ENCODE measurements around the gene IL6.
"Not testable (repeated sequence)": the region's sequence is repeated elsewhere in the genome, so short reads cannot be mapped to it uniquely, and the experiment has no call there.

The IL6 gene

DNA sequence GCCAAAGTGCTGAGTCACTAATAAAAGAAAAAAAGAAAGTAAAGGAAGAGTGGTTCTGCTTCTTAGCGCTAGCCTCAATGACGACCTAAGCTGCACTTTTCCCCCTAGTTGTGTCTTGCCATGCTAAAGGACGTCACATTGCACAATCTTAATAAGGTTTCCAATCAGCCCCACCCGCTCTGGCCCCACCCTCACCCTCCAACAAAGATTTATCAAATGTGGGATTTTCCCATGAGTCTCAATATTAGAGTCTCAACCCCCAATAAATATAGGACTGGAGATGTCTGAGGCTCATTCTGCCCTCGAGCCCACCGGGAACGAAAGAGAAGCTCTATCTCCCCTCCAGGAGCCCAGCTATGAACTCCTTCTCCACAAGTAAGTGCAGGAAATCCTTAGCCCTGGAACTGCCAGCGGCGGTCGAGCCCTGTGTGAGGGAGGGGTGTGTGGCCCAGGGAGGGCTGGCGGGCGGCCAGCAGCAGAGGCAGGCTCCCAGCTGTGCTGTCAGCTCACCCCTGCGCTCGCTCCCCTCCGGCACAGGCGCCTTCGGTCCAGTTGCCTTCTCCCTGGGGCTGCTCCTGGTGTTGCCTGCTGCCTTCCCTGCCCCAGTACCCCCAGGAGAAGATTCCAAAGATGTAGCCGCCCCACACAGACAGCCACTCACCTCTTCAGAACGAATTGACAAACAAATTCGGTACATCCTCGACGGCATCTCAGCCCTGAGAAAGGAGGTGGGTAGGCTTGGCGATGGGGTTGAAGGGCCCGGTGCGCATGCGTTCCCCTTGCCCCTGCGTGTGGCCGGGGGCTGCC, at the start of gene IL6:
TSS of gene IL6 (plus strand) at position 294 of the 807 bp plus-strand sequence. CDS start at position 357, 63 bp downstream.
- Histone ChIP-seq H3K4me3 (ENCODE audit: low read depth, low read length) (peak within 1 kb of the TSS; percentile 37), H3K4me1 (ENCODE audit: control insufficient read depth, insufficient read depth, low read length) (peaks cover 32% of the 10 kb centered on the region), H3K27ac (ENCODE audit: low read depth, low read length) (peak within 1 kb of the TSS; percentile 72), H3K9me3 (ENCODE audit: control insufficient read depth, insufficient read depth, low read length) (no peaks in the 10 kb centered on the region), H3K27me3 (ENCODE audit: control insufficient read depth, insufficient read depth, low read length) (peaks cover 7% of the 10 kb centered on the region; the same call in 1 of the 2 replicates), H3K36me3 (ENCODE audit: control insufficient read depth, insufficient read depth, low read length) (no peaks in the 10 kb centered on the region), H3K9ac (ENCODE audit: low read depth, low read length) (no peak within 1 kb of the TSS)

DNA sequence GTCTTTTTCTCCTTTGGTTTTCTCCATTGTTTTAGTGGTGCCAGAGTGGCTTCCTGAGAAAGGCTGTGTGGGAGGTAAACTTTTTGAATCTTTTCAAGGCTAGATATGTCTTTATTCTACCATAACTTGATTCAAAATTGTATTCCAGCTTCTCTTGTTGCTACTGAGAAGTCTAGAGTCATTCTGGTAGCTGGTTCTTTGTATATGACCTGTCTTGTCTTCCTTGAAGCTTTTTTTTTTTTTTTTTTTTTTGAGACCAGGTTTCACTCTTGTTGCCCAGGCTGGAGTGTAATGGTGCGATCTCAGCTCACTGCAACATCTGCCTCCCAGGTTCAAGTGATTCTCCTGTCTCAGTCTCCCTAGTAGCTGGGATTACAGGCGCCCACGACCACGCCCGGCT, 49.7 kb upstream of the IL6 start:
- not testable (repeated sequence) for H3K9ac ChIP-seq (ENCODE audit: low read depth, low read length); H3K27ac ChIP-seq (ENCODE audit: low read depth, low read length); H3K27me3 ChIP-seq (ENCODE audit: control insufficient read depth, insufficient read depth, low read length); H3K9me3 ChIP-seq (ENCODE audit: control insufficient read depth, insufficient read depth, low read length); H3K4me3 ChIP-seq (ENCODE audit: low read depth, low read length); H3K4me1 ChIP-seq (ENCODE audit: control insufficient read depth, insufficient read depth, low read length); H3K36me3 ChIP-seq (ENCODE audit: control insufficient read depth, insufficient read depth, low read length)

DNA sequence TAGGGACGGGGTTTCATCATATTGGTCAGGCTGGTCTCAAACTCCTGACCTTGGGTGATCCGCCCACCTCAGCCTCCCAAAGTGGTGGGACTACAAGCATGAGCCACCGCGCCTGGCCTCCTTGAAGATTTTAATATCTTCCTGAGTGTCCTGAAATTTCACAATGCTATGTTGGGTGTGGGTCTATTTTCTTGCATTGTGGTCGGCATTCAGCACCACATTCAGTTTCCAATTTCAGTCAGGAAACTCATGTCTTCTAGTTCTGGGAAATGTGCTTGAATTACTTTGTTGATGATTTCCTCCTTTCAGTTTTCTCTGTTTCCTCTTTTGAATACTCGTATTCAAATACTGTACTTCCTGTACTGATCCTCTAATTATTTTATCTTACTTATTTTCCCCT, 49.3 kb upstream of the IL6 start:
- H3K27ac ChIP-seq (ENCODE audit: low read depth, low read length): no peak overlapping the region
- H3K9me3 ChIP-seq (ENCODE audit: control insufficient read depth, insufficient read depth, low read length): no peaks in the 10 kb centered on the region
- no peak overlapping the region for H3K9ac ChIP-seq (ENCODE audit: low read depth, low read length)
- peaks cover 7% of the 10 kb centered on the region for H3K4me1 ChIP-seq (ENCODE audit: control insufficient read depth, insufficient read depth, low read length)
- H3K4me3 ChIP-seq (ENCODE audit: low read depth, low read length): no peak overlapping the region
- H3K36me3 ChIP-seq (ENCODE audit: control insufficient read depth, insufficient read depth, low read length): no peaks in the 10 kb centered on the region
- no peaks in the 10 kb centered on the region for H3K27me3 ChIP-seq (ENCODE audit: control insufficient read depth, insufficient read depth, low read length)

DNA sequence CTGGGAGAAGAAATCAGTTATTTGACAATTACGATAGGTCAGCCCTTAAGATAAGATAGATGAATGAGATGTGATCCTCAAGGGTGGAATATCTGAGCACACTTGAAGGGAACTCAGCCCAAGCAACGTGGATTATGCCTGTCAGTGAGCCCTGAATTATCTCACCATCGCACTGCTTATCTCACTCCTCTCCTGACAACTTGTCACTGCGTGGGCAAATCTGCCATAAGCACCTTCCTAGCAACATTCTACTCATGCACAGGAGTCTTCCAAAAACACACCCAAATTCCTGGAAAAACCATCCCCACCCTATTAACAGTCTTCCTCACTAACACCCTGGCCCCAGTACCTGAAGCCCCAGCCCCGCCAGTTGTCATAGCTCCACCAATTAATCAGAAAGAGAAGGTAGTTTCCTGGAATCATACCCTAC, 46.5 kb upstream of the IL6 start:
- Histone ChIP-seq H3K27ac (ENCODE audit: low read depth, low read length) (no peak overlapping the region), H3K27me3 (ENCODE audit: control insufficient read depth, insufficient read depth, low read length) (no peaks in the 10 kb centered on the region), H3K9me3 (ENCODE audit: control insufficient read depth, insufficient read depth, low read length) (no peaks in the 10 kb centered on the region), H3K4me3 (ENCODE audit: low read depth, low read length) (no peak overlapping the region), H3K36me3 (ENCODE audit: control insufficient read depth, insufficient read depth, low read length) (no peaks in the 10 kb centered on the region), H3K9ac (ENCODE audit: low read depth, low read length) (no peak overlapping the region), H3K4me1 (ENCODE audit: control insufficient read depth, insufficient read depth, low read length) (no peaks in the 10 kb centered on the region)

DNA sequence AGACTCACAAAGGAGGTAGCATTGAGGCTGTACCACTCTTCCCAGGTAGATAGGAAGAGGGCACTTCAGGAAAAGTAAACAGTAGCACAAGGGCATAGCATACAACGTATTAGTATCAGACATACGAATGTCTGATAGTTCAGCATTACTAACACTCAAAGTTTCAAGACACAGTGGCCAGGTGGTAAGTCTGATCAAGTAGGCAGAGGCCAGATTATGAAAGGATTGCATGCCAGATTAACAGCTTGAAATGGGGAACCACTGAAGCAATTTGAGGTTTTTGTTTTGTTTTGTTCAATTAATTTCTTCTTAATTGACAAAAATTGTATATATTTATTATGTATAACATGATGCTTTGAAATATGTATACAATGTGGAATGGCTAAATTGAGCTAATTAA, 45.7 kb upstream of the IL6 start:
- Histone ChIP-seq H3K9me3 (ENCODE audit: control insufficient read depth, insufficient read depth, low read length) (no peaks in the 10 kb centered on the region), H3K9ac (ENCODE audit: low read depth, low read length) (no peak overlapping the region), H3K27me3 (ENCODE audit: control insufficient read depth, insufficient read depth, low read length) (no peaks in the 10 kb centered on the region), H3K4me1 (ENCODE audit: control insufficient read depth, insufficient read depth, low read length) (no peaks in the 10 kb centered on the region), H3K36me3 (ENCODE audit: control insufficient read depth, insufficient read depth, low read length) (no peaks in the 10 kb centered on the region), H3K27ac (ENCODE audit: low read depth, low read length) (no peak overlapping the region), H3K4me3 (ENCODE audit: low read depth, low read length) (no peak overlapping the region)

DNA sequence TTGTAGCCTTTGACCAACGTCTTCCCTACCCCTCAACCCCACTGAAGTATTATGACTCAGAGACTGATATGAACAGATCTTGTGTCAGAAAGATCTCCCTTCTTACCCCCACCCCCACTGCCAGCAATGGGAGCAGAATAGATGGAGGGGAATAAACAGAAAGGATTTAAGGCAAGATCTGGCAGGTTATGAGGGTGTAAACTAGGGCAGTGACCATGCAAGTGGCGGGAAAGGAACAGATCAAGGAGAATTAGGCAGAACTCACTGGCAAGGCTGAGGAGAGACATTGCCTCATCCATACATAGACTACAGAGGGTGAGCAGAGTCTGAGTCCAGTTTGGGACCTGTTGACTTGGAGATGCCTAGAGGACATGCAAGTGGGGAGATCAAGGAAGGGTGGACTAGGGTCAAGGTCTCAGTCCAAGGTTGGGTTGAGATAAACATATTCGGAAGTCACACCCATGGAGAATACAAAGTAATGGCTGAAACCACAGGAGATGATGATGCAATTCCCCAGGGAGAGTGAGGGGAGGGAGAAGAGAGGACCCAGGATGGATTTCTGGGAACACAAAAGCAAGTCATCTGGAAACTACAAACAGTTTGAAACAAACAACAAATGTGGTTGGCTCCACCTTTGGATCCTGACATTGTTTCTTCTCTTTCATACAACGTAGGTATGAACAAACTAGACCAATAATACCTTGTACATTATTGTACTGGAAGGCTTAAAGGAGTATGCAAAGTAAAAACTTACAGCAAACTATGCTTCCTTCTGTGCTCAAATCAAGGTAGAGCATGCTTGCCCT, 44.9 kb upstream of the IL6 start:
- Histone ChIP-seq H3K4me1 (ENCODE audit: control insufficient read depth, insufficient read depth, low read length) (no peaks in the 10 kb centered on the region), H3K27me3 (ENCODE audit: control insufficient read depth, insufficient read depth, low read length) (no peaks in the 10 kb centered on the region), H3K9ac (ENCODE audit: low read depth, low read length) (no peak overlapping the region), H3K9me3 (ENCODE audit: control insufficient read depth, insufficient read depth, low read length) (no peaks in the 10 kb centered on the region), H3K36me3 (ENCODE audit: control insufficient read depth, insufficient read depth, low read length) (no peaks in the 10 kb centered on the region), H3K27ac (ENCODE audit: low read depth, low read length) (no peak overlapping the region), H3K4me3 (ENCODE audit: low read depth, low read length) (no peak overlapping the region)

DNA sequence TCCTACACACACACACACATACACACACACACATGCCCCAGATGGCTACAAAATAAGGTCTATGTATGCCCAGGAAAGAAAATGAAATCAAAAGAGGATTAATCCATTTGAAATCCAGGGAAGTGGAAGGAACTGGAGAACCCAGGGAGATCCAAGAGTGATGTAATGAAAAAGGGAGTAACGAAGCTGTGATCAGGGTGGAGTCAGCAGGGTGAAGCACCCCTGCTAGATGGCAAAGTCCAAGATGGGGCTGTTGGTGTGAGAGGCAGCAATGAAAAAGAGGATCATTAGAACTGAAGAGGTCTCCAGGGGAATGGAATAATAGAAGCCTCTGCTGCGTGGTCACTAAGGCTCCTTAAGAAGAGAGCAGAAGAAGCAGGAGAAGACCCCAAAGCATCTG, 43.6 kb upstream of the IL6 start:
- H3K27ac ChIP-seq (ENCODE audit: low read depth, low read length): no peak overlapping the region
- no peak overlapping the region for H3K9ac ChIP-seq (ENCODE audit: low read depth, low read length)
- H3K4me3 ChIP-seq (ENCODE audit: low read depth, low read length): no peak overlapping the region
- H3K4me1 ChIP-seq (ENCODE audit: control insufficient read depth, insufficient read depth, low read length): no peaks in the 10 kb centered on the region
- no peaks in the 10 kb centered on the region for H3K27me3 ChIP-seq (ENCODE audit: control insufficient read depth, insufficient read depth, low read length)
- H3K9me3 ChIP-seq (ENCODE audit: control insufficient read depth, insufficient read depth, low read length): no peaks in the 10 kb centered on the region
- no peaks in the 10 kb centered on the region for H3K36me3 ChIP-seq (ENCODE audit: control insufficient read depth, insufficient read depth, low read length)

DNA sequence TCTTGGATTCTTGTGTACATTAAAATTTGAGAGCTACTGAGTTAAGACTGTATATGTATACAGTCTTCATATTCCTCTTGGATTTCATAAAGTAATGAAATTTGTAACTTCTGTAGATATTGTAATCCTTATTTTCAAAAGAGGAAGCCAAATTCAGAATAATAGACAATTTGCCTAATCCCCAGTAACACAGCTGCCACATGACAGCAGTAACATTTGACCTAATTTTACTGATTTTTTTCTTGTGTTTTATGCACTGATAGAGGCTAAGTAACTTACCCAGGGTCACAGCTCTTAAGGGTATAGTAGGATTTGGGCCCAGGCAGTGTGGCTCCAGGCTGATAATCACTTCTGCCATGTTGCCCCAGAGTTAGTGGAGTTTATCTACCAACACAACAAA, 40.4 kb upstream of the IL6 start:
- no peaks in the 10 kb centered on the region for H3K9me3 ChIP-seq (ENCODE audit: control insufficient read depth, insufficient read depth, low read length)
- no peaks in the 10 kb centered on the region for H3K4me1 ChIP-seq (ENCODE audit: control insufficient read depth, insufficient read depth, low read length)
- no peaks in the 10 kb centered on the region for H3K36me3 ChIP-seq (ENCODE audit: control insufficient read depth, insufficient read depth, low read length)
- no peak overlapping the region for H3K4me3 ChIP-seq (ENCODE audit: low read depth, low read length)
- no peaks in the 10 kb centered on the region for H3K27me3 ChIP-seq (ENCODE audit: control insufficient read depth, insufficient read depth, low read length)
- no peak overlapping the region for H3K9ac ChIP-seq (ENCODE audit: low read depth, low read length)
- no peak overlapping the region for H3K27ac ChIP-seq (ENCODE audit: low read depth, low read length)

DNA sequence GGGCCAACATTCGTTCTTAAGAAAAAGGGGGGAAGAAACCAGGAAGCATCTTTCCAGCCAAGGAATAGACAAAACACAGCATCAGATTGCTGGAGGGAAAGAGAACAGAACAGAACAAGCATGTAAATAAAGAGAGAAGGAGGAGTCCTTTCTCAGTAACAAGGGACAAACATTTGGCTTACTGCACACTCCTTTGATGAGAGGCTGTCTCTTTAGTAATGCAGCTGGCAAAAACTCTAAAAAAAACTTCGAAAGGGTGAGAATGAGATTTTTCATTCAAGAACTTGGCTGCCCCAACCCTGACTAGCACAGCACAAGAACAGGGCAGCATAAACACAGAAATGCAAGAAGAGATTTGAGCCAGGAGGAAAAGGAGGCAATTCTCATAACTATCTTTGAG, 38.9 kb upstream of the IL6 start:
- H3K4me3 ChIP-seq (ENCODE audit: low read depth, low read length): no peak overlapping the region
- H3K9me3 ChIP-seq (ENCODE audit: control insufficient read depth, insufficient read depth, low read length): no peaks in the 10 kb centered on the region
- H3K36me3 ChIP-seq (ENCODE audit: control insufficient read depth, insufficient read depth, low read length): no peaks in the 10 kb centered on the region
- no peak overlapping the region for H3K27ac ChIP-seq (ENCODE audit: low read depth, low read length)
- H3K9ac ChIP-seq (ENCODE audit: low read depth, low read length): no peak overlapping the region
- no peaks in the 10 kb centered on the region for H3K27me3 ChIP-seq (ENCODE audit: control insufficient read depth, insufficient read depth, low read length)
- no peaks in the 10 kb centered on the region for H3K4me1 ChIP-seq (ENCODE audit: control insufficient read depth, insufficient read depth, low read length)

DNA sequence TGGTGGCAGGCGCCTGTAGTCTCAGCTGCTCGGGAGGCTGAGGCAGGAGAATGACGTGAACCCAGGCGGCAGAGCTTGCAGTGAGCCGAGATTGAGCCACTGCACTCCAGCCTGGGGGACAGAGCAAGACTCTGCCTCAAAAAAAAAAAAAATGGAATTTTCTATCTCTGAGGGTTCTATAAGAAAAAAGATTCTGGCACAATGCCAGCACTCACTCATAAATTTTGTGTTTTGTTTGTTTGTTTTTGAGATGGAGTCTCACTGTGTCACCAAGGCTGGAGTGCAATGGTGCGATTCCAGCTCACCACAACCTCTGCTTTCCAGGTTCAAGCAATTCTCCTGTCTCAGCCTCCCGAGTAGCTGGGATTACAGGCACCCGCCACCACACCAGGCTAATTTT, 38.1 kb upstream of the IL6 start:
- H3K36me3 ChIP-seq (ENCODE audit: control insufficient read depth, insufficient read depth, low read length); H3K4me3 ChIP-seq (ENCODE audit: low read depth, low read length); H3K27me3 ChIP-seq (ENCODE audit: control insufficient read depth, insufficient read depth, low read length); H3K27ac ChIP-seq (ENCODE audit: low read depth, low read length); H3K9me3 ChIP-seq (ENCODE audit: control insufficient read depth, insufficient read depth, low read length); H3K9ac ChIP-seq (ENCODE audit: low read depth, low read length); H3K4me1 ChIP-seq (ENCODE audit: control insufficient read depth, insufficient read depth, low read length): not testable (repeated sequence)

DNA sequence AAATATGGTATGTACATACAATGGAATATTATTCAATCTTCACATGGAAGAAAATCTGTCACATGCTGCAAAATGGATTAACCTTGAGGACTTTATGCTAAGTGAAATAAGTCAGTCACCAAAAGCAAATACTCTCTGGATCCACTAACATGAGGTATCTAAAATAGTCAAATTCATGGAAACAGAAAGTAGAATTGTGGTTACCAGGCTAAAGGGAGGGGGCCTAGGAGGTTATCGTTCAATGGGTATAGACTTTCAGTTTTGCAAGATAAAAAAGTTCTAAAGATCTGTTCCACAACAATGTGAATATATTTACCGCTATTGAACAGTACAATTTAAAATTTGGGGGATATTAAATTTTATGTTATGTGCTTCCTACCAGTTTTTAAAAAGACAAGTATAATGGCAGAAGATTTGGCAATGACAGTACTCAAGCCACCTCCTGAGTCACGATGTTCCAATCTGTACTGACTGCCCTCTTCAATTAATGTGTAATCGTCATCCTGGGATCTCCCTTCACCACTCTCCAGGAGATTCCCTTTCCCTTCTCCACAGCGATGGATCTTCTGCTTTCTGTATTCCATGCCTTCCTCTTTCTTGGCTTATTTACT, 32.3 kb upstream of the IL6 start:
- Histone ChIP-seq H3K9ac (ENCODE audit: low read depth, low read length) (no peak overlapping the region), H3K4me3 (ENCODE audit: low read depth, low read length) (no peak overlapping the region), H3K27ac (ENCODE audit: low read depth, low read length) (no peak overlapping the region), H3K4me1 (ENCODE audit: control insufficient read depth, insufficient read depth, low read length) (peaks cover 7% of the 10 kb centered on the region; the same call in 1 of the 2 replicates), H3K9me3 (ENCODE audit: control insufficient read depth, insufficient read depth, low read length) (no peaks in the 10 kb centered on the region), H3K27me3 (ENCODE audit: control insufficient read depth, insufficient read depth, low read length) (no peaks in the 10 kb centered on the region), H3K36me3 (ENCODE audit: control insufficient read depth, insufficient read depth, low read length) (no peaks in the 10 kb centered on the region)
